Measurements from ENCODE around the gene SPATA20. TPM values are rescaled to one million over a fixed set of nuclear protein-coding genes. Genes with fewer than 3 reads are reported as not detected.
A peak's percentile ranks its signal among the peaks of the same experiment; 100 is the strongest.

Gene SPATA20
- total RNA-seq, 1 experiment from 2014 or later: 140 TPM

- in situ Hi-C loops (cut with HindIII; ENCODE audit: low pct_unique_long_range_greater_than_20kb, low sequenced_read_pairs): no loop called here
- DNase-seq (ENCODE audit: low read depth): no peak
Observed at GRCh38 chr17:50549256-50549941, 2.4 kb downstream of the SPATA20 start.

- DNase-seq (ENCODE audit: low read depth): no peak
- in situ Hi-C loops (cut with HindIII; ENCODE audit: low pct_unique_long_range_greater_than_20kb, low sequenced_read_pairs): no loop called here
Observed at GRCh38 chr17:50549969-50550368, 3.0 kb downstream of the SPATA20 start.

GRCh38 chr17:50550661-50551432 lies 3.9 kb downstream of the SPATA20 start:
- in situ Hi-C loops (cut with HindIII; ENCODE audit: low pct_unique_long_range_greater_than_20kb, low sequenced_read_pairs): no loop called here
- peak; percentile 59 for DNase-seq (ENCODE audit: low read depth)

GRCh38 chr17:50551433-50551815 lies 4.5 kb downstream of the SPATA20 start:
- in situ Hi-C loops (cut with HindIII; ENCODE audit: low pct_unique_long_range_greater_than_20kb, low sequenced_read_pairs): no loop called here
- DNase-seq (ENCODE audit: low read depth): no peak

GRCh38 chr17:50551884-50552283 lies 4.9 kb downstream of the SPATA20 start:
- in situ Hi-C loops (cut with HindIII; ENCODE audit: low pct_unique_long_range_greater_than_20kb, low sequenced_read_pairs): no loop called here
- no peak for DNase-seq (ENCODE audit: low read depth)

DNA sequence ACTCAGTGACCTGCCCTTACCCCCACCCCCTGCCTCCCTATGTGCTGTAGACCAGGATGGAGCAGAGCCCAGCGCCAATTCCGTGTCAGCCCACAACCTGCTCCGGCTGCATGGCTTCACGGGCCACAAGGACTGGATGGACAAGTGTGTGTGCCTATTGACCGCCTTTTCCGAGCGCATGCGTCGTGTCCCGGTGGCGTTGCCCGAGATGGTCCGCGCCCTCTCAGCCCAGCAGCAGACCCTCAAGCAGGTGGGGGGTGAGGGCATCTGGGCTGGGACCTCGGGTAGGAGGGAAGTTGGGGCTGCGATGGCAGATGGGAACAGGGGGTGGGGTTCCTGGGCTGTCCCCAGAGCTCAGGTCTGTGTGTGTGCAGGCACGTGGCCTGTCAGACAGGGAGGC lies 7.2 kb downstream of the SPATA20 start:
- in situ Hi-C loops (cut with HindIII; ENCODE audit: low pct_unique_long_range_greater_than_20kb, low sequenced_read_pairs): no loop called here
- DNase-seq (ENCODE audit: low read depth): no peak

- in situ Hi-C loops (cut with HindIII; ENCODE audit: low pct_unique_long_range_greater_than_20kb, low sequenced_read_pairs): no loop called here
- DNase-seq (ENCODE audit: low read depth): no peak
Observed at GRCh38 chr17:50556803-50557202, 9.8 kb downstream of the SPATA20 start.

DNA sequence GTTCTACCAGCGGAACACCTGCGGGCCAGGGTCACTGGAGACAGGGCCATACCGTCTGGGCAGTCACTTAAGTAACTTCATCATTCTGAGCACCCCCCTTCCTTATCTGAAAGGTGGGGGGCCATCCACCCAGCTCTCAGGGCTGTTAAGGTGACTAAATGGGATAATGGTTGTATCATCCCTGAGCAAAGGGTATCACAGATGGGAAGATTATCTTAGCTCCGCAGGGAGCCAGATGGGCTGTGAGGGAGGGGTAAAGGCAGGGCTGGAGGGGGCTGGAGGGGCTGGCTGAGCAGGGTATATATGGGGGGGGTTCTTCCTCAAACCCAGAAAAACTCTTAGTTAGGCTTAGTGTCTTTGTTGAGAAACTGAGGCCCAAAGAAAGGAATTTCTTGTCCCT lies 10.7 kb downstream of the SPATA20 start:
- DNase-seq (ENCODE audit: low read depth): no peak
- in situ Hi-C loops (cut with HindIII; ENCODE audit: low pct_unique_long_range_greater_than_20kb, low sequenced_read_pairs): no loop called here

DNA sequence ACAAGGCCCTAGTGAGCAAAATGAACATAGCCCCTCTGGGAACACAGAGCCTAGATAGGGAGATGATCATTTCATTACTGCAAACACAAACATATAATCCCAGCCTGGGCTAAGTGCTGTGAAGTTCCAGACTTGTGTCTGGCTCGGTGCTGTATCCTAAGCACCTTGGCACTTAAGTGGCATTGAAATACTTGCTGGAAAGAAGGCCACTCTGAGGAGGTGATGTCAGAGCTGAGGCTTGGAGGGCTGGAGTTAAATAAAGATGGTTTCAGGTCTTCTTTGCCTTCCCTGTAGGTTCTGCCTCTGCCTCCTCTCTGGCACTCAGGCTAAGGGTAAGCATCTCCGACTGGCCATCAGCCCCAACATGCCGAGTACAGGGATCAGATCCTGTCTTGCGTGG lies 11.1 kb downstream of the SPATA20 start:
- in situ Hi-C loops (cut with HindIII; ENCODE audit: low pct_unique_long_range_greater_than_20kb, low sequenced_read_pairs): no loop called here
- no peak for DNase-seq (ENCODE audit: low read depth)

DNA sequence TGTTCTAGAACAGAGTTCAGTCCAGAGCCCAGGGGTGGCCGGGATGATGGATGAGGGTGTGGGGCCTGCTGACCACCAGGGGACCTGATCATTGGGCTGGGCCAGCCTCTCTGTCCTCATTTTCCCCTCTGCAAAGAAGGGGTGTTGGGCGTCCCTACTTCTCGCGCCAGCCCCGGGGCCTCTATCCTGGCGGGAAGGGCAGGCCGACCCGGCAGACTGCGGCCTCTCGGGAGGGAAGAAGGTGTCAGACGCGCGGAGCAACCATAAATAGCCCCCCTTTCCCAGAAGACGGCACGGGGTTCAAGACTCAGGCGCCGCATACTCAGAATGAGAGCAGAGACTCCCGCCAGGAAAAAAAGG lies 11.6 kb downstream of the SPATA20 start:
- in situ Hi-C loops (cut with HindIII; ENCODE audit: low pct_unique_long_range_greater_than_20kb, low sequenced_read_pairs): no loop called here
- no peak for DNase-seq (ENCODE audit: low read depth)

- in situ Hi-C loops (cut with HindIII; ENCODE audit: low pct_unique_long_range_greater_than_20kb, low sequenced_read_pairs): no loop called here
Observed at GRCh38 chr17:50558941-50559614, 12.1 kb downstream of the SPATA20 start.

DNA sequence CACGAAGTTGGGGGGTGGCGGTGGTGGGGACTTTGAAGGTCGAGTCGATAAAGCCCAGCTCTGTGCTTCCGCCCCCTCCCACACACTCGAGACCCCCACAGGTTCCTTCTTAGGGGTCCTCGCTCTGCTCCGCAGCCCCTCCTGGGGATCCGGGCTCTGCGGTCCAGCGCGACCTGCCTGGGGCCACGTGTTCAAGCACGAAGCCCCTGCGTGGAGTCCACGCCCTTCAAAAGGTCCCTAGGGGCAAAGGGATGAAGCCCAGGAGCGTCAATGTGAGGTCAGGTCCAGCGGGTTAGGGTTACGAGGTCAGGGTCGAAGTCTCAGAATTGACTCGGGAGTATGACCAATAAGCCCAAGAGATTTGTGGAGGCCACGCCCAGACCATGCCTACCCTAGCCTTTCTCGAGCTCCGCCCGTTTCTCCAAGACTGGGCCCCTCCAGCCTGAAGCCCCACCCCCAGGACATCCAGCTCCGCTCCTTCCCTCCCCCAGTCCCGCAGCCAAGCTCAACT lies 12.8 kb downstream of the SPATA20 start:
- in situ Hi-C loops (cut with HindIII; ENCODE audit: low pct_unique_long_range_greater_than_20kb, low sequenced_read_pairs): no loop called here
- DNase-seq (ENCODE audit: low read depth): peak; percentile 60

More at GRCh38 chr17:50558941-50559614, 12.1 kb downstream of the SPATA20 start:
- DNase-seq (ENCODE audit: low read depth): no peak

- in situ Hi-C loops (cut with HindIII; ENCODE audit: low pct_unique_long_range_greater_than_20kb, low sequenced_read_pairs): no loop called here
- peak; percentile 86 for DNase-seq (ENCODE audit: low read depth)
Observed at GRCh38 chr17:50560185-50560824, 13.3 kb downstream of the SPATA20 start, which contains the start of gene CACNA1G. CACNA1G (plus strand) TSS chr17:50560715; CDS start chr17:50561460, 745 bp downstream.

DNA sequence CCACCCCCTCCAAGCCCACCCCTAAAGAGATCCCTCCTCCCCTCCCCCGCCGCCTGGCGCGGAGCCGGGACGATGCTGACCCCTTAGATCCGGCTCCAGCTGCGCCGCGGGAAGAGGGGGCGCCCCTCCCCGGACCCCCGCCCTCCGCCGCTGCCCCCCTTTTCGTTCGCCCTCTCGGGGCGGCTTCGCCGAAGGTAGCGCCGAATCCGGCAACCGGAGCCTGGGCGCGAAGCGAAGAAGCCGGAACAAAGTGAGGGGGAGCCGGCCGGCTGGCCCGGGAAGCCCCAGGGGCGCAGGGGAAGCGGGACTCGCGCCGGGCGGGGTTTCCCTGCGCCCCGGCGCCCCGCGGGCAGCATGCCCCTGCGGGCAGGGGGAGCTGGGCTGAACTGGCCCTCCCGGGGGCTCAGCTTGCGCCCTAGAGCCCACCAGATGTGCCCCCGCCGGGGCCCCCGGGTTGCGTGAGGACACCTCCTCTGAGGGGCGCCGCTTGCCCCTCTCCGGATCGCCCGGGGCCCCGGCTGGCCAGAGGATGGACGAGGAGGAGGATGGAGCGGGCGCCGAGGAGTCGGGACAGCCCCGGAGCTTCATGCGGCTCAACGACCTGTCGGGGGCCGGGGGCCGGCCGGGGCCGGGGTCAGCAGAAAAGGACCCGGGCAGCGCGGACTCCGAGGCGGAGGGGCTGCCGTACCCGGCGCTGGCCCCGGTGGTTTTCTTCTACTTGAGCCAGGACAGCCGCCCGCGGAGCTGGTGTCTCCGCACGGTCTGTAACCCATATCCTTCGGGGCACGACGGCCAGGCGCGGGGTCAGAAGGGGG lies 14.2 kb downstream of the SPATA20 start:
- no peak for DNase-seq (ENCODE audit: low read depth)
- in situ Hi-C loops (cut with HindIII; ENCODE audit: low pct_unique_long_range_greater_than_20kb, low sequenced_read_pairs): no loop called here

GRCh38 chr17:50561746-50562141 lies 14.8 kb downstream of the SPATA20 start:
- in situ Hi-C loops (cut with HindIII; ENCODE audit: low pct_unique_long_range_greater_than_20kb, low sequenced_read_pairs): no loop called here
- DNase-seq (ENCODE audit: low read depth): no peak

- in situ Hi-C loops (cut with HindIII; ENCODE audit: low pct_unique_long_range_greater_than_20kb, low sequenced_read_pairs): no loop called here
- no peak for DNase-seq (ENCODE audit: low read depth)
Observed at GRCh38 chr17:50562242-50563091, 15.5 kb downstream of the SPATA20 start.

GRCh38 chr17:50563092-50563511 lies 16.1 kb downstream of the SPATA20 start:
- DNase-seq (ENCODE audit: low read depth): no peak
- in situ Hi-C loops (cut with HindIII; ENCODE audit: low pct_unique_long_range_greater_than_20kb, low sequenced_read_pairs): no loop called here

Data from Caki2 (cell line).